Limb (tissue), 2 donors: ENCODE results near the gene MYL4.
"Not testable (repeated sequence)": the region's sequence is repeated elsewhere in the genome, so short reads cannot be mapped to it uniquely, and the experiment has no call there.

Experiments
- DNase-seq, 2 donors: peaks; one replicate each; pipeline ENCODE4 v3.0.0-alpha.2; 2016; ENCODE audit errors: extremely low spot score in 2 of 2

MYL4 gene

DNA sequence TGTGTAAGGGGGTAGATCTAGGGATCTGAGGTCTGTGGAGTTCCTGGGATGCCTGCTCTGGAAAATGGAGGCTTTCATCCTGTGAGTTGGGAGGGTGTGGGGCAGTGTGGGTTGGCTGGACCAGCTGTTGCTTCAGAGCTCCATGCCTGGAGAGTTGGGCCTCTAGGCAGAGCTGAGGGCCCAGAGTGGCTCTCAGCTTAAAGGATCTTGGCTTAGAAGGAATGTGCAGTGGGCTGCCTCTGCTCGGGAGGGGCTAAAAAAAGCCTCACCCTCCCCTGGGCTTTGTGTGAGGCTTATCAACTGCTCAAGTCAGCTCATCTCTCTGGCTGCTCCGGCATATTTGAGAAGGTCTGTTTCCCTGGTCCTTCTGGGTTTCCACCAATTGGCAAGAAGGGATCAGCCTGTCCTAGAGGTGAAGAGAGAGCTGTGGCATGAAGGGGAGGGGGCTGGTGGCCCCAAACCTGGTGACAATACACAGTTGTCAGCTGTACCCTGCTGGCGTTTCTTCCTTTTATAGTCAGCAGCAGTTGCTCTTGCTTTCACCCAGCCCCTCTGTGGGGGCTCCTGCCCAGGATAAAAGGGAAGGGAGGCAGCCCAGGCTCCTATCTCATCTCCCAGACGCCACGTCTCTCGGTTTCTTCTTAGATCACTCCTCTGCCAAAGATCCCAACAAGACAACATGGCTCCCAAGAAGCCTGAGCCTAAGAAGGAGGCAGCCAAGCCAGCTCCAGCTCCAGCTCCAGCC, at the start of gene MYL4:
Gene MYL4, plus strand, starts transcription at position 605 of the 745 bp plus-strand sequence. Its CDS starts 75 bp downstream, at position 680.
- DNase-seq = peak in 1 of 2 donors; percentile 49

DNA sequence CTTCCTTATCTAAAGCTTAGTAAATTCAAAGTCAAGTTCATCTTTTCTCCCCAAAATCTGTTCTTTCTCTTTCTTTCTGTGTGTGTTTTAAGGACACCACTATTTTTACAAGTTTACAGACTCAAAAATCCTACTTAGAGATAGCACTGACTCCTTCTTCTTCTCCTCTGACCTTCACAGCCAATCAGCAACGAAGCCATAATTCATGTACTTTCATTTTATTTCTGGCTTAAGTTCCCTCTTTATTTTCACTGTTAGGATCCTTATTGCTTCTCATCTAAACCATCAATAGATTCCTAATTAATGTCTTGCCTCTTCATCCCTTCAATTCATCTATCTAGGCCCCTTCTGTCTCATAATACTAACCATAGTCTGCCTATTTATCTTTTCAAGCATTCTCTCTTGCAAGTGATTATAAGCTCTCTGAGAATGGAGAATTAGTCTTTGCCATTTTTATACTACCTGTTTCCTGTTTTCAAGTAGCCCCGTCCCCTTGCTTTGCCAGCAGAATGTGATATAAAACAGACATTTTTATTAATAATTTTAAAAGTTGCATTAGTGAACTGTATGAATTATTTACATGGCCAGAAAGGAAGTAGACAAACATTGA, 47.0 kb upstream of the MYL4 start:
- no peak for DNase-seq

DNA sequence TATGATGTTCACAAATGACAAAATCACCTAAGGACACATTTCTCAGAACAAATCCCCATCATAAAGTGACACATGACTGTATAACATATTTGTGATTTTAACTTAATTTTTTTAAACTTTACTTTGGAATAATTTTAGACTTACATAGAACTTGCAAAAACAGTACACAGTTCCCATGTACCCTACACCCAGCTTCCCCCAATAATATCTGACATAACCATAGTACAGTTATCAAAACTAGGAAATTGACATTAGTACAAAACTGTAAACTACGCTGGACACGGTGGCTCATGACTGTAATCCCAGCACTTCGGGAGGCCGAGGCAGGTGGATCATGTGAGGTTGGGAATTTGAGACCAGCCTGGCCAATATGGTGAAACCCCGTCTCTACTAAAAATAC, 44.9 kb upstream of the MYL4 start:
- DNase-seq = no peak

DNA sequence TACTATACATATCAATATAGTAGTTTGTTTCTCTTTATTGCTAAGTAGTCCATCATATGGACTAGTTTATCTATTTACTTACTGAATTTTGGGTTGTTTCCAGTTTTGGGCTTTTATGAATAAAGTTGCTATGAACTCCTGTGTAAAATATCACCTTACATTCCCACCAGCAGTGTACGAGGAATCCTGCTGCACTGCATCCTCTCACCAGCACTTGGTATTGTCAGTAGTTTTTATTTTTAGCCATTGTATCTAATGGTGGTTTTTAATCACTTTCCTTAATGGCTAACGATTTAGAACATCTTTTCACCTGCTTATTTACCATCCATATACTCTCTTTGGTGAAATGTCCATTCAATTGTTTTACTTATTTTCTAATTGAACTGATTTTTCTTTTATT, 44.0 kb upstream of the MYL4 start:
- no peak for DNase-seq

DNA sequence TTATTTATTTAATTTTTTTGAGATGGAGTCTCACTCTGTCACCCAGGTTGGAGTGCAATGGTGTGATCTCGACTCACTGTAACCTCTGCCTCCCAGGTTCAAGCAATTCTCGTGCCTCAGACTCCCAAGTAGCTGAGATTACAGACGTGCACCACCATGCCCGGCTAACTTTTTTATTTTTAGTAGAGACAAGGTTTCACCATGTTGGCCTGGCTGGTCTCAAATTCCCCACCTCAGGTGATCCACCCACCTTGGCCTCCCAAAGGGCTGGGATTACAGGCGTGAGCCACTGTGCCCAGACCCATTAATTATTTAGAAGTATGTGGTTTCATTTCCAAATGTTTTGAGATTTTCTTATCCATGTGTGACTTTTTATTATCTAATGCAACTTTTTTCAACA, 42.3 kb upstream of the MYL4 start:
- not testable (repeated sequence) for DNase-seq

DNA sequence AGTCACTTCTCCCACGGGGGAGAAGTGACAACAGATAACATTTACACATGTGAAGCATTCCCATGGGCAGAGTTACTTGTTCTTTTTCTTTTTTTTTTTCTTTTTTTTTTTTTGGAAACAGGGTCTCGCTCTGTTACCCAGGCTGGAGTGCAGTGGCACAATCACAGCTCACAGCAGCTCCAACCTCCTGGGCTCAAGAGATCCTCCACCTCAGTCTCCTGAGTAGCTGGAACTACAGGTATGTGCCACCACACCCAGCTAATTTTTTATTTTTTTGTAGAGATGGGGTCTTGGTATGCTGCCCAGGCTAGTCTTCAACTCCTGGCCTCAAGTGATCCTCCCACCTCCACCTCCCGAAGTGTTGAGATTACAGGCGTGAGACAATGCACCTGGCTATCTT, 40.3 kb upstream of the MYL4 start:
- DNase-seq = not testable (repeated sequence)

DNA sequence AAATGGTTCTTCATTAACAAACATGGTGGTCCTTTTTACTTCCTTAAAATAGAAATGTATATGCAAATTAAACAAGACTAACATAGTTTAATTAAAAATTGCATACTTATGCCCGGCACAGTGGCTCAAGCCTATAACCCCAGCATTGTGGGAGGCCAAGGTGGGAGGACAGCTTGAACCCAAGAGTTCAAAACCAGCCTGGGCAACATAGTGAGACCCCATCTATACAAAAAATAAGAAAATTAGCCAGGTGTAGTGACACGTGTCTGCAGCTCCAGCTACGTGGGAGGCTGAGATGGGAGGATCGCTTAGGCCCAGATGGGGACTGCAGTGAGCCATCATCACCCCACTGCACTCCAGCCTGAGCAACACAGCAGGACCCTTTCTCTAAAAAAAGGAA, 38.4 kb upstream of the MYL4 start:
- DNase-seq = no peak

DNA sequence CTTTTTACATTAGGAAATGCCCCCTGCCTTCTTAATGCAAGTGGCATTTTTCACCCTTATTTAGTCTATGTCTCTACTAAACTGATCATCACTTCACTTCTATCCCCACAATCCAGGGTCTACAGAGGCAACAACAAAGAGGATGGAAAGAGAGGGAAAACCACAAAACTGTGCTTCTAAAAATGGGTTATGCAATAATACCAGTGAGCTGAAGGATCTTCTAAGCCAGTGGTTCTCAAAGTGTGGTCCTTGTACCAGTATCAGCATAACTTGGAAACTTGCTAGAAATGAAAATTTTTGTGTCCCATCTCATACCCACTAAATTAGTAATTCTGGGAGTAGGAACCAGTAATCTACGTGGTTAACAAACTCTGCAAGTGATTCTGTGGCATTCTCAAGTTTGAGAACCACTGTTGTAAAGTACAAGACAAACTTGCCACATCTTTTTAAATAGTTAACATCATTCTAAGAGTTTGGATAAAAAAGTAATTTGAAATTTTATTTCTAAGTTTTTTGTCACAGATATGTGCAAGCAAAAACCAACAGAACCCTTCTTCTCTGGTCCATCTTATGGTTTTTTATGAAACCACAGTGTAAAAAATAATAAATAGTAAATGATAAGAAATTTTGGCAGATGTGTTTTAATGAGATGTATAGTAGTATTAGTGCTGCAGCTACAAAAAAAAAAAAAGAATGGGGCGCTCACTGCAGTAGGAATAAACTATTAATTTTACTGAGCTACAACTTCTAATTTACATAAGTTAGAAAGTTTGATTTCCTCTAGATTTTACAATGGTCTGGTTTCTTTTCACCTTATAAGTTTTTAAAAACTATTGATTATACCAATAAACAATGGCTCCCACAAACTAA, 36.2 kb upstream of the MYL4 start:
- DNase-seq = no peak

DNA sequence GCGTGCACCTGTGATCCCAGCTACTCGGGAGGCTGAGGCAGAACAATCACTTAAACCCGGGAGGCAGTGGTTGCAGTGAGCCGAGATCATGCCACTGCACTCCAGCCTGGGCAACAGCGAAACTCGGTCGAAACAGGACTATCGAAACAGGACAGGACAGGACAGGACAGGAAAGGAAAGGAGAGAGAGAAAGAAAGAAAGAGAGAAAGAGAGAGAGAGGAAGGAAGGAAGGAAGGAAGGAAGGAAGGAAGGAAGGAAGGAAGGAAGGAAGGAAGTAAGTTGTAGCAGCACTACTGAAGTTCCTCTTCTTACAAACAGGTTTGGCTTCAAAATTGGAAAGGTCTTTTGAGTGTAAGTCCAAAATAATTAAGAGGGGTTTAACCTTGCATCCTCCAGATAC, 34.3 kb upstream of the MYL4 start:
- DNase-seq = not testable (repeated sequence)

DNA sequence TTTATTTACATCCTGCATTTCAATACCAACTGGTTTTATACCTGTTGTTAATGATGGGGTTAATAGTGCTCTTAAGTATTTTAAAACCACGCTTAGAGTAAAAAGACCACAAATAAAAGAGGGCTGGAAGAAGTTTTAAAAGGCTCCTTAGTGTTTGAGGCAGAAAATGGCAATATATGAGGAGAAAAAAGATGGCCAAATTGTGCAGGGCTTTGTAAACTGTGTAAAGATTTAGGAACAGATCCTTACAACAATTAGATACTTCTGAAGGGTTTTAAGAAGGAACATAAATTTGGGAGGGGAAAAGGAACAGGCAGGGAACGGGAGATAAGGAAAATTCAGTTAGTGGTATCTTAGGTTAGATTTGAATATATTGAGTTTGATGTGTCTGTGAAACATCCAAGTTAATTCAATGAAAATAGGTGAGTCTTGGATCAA, 32.7 kb upstream of the MYL4 start:
- DNase-seq = no peak

DNA sequence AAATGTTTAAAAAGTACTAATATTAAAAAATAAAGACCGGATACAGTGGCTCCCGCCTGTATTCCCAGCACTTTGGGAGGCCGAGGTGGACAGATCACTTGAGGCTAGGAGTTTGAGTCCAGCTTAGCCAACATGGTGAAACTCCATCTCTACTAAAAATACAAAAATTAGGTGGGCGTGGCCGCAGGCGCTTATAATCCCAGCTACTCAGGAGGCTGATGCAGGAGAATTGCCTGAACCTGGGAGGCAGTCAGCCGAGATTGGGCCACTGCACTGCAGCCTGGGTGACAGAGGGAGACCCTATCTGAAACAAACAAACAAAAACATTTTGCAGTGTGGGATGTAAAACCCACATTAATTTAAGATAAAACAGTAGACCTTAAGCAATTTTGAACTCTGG, 31.9 kb upstream of the MYL4 start:
- no peak for DNase-seq

DNA sequence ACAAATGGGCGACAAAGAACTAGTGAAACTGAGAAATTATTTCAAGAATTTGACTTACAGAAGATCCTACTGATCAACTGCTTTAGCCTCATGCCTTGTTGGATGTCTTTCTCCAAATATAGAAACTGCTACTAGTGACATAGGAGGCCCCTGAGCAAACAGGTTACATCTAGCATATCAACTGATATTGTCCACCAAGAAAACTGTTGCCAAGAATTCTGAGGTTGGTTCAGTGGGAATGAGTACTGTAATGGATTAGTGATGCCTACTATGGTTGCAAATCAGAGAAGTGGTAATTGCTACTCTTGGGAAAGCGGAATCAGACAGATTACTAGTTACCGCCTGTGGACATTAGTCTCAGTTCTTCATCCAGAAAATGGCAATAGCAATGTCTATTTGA, 30.0 kb upstream of the MYL4 start:
- DNase-seq = no peak

DNA sequence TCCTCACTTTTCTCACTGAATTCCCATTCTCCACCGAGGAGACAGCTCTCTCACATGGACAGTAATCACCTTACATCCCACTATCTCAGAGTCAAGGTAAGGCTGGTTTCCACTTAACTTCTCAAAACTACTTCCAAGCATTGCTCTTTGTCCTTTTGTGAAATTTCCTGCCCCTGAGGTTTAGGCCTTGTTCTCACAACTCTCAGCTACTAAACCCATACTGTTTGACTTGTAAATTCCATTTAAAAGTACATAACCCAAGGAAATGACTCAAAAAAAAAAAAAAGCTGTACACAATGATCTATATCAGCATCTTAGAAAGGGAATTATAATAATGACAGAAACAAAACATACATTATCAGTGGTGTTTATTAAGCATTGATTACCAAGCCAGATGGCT, 28.8 kb upstream of the MYL4 start:
- no peak for DNase-seq

DNA sequence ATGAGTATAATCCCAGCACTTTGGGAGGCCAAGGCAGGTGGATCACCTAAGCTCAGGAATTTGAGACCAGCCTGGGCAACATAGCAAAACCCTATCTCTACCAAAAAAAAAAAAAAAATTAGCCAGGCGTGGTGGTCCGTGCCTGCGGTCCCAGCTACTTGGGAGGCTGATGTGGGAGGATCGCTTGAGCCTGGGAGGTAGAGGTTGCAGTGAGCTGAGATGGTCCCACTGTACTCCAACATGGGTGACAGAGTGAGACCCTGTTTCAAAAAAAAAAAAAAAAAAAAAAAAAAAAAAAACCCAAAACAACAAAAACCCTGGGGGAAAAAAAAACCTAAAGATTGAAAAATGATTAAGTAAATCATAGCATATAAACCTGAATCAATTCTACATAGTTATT, 28.2 kb upstream of the MYL4 start:
- not testable (repeated sequence) for DNase-seq

DNA sequence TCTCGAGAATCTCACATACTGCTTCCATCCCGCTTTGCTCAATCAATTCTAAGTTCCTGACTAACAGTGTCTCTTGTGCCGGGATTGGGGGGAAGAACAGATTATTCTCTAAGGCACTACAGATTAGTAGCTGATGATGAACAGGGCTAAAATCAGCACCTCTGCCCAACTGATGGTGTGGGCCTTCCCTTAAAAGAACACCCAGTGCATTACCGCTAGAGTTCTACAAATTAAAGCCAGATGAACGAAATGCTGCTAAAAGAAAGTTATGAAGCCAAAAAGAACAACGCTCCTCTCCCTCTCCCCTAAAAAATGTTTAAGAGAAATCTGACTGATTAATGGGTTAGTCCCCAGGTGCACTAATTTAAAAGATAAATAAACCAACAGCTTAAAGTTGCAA, 24.5 kb upstream of the MYL4 start:
- DNase-seq = no peak

DNA sequence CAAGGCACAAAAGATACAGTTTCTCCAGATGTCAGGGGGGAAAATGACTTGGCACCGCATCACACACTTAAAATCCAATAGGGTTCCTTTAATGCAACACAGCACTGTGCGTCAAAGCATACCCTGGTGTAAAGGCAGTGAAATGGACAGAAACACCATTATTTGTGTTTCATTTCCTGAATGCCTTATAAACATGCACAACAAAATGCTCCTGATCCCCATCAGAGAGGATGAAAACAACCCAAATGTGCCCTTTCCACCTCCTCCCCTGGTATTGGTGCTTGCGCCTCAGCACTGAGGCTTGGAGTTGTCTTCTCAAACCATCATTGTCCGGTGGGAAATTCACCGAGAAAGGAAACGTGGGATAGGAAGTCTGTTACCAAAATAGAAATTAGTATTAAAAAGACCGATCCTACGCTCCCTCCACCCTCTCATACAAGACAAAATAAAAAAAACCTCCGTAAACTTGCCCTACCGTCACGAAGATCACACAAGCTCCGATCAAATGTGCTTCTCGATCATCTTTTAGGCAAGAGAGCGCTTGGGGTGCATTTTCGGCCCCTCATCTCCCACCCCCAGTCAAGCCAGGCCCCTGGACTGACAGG, 20.8 kb upstream of the MYL4 start:
- DNase-seq = peak in 1 of 2 donors; percentile 34

DNA sequence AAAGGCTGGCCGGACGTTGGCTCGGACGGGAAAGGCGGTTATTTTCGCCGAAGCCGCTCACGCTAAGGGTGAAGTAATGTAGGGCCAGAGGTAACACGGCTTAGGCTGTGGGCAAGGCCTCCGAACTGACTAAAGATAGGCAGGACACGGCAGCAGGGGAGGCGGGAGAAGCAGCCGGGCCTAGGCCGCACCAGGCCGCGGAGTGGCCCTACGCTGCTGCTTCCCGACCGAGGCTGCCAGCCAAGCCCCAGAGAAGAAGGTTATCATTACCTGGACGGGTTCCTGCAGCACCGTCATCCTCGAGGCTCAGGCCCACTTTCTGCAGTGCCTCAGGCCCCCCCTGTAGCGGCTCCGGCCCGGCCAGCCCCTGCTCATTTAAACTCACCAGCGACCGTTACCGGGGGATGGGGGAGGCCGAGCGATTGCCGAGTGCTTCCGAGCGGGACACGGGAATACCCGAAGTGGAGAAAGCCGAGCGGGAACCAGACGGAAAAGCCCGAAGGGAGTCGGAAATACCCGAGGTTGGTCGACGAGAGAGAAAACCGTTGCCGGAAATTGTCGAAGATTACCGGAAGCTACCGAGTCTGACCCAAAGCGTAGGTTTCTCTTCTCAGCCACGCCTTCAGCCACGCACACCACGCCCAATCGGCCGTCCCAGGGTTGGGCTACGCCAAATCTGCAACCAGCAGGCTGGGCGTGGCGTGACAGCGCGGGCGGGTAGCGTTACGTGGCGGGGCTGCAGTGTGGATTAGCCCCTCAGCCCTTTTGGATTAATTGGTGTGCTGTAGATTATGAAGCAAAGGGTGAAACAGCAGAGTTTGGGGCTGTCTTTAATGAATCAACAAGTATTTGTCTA, 20.0 kb upstream of the MYL4 start, which contains the start of gene CDC27:
Gene CDC27, minus strand, starts transcription at position 420 of the 856 bp plus-strand sequence. Its CDS starts 123 bp downstream, at position 297.
- peak; percentile 99 to 100 for DNase-seq

DNA sequence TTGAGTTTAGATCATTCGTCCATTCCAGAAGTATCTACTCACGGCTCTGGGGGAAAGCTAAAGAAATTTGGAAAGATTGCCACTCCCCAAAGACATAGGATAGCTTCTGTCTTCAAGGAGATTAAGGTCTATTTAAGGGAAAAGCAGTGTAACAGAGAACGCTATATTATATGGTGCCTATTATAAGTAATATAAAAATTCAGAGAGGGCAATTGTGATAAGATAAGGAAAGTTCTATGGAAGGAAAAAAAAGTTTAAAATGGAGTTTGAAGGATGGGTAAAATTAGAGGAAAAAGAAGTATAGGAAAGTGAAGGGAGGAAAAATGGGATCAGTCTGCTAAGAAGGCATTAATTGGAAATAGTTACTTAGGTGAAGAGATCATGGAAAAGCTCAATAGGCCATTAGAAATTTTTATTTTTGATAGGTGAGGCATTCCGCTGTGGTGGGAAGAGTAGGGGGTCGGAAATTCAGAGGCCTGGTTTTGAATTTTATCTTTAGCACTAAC, 19.4 kb upstream of the MYL4 start:
- DNase-seq = no peak

DNA sequence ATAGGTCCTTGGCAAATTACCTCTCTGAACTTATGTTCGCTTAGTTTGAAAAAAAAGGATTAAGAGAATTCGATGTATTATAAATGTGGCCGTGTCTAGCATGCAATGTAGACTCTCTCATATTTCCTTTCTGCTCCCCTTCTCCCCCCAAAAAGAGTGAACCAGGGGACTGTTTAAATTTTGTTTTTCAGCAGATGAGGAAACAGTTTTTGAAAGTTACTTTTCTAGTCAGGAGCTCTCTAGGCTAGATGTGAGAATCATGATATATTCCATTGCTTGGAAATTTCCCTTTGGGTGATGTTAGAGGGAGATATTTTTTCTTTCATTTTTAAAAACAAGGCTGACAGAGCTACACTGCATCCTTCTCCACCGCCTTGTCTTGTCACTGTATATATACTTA, 18.9 kb upstream of the MYL4 start:
- no peak for DNase-seq

DNA sequence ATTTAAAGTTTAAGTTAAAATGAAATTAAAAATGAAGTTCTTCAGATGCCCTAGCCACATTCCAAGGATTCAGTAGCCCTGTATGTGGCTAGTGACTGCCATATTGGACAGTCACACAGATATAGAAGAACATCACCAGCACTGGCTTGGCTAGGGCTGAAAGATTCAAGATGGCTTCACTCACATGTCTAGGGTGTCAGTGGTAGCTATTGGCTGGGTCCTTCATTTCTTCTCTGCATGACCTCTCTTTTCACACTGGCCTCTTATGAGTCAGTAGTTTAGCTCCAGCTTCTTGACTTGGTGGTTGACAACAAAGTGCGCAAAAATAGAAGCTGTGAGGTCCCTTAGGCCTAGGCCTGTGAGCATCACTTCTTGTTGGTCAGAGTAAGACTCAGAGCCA, 18.4 kb upstream of the MYL4 start:
- DNase-seq = no peak

DNA sequence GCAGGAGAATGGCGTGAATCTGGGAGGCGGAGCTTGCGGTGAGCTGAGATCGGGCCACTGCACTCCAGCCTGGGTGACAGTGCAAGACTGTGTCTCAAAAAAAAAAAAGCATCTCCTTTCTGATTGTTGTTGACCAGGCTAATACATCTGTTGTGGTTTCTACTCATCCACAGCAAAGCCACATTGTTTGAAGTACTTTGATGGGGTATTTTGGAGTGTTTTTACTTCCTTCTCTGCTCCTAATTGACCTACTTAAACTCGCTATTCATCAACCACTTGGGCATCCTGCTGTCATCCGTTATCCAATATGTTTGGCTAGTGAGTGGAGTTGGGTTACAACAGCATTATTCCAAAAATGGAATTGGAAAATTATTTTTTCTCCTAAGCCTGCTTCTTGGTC, 16.6 kb upstream of the MYL4 start:
- DNase-seq = no peak
